DMS153 (cell line): Measurements from ENCODE around the gene CFAP43.

Experiments used
- DNase-seq: peaks from one replicate; lab custom pipeline; 2025; lab: John Stamatoyannopoulos, UW

Gene CFAP43

GRCh38 chr10:104231784-104232612 is at the start of gene CFAP43:
Gene CFAP43 (minus strand): TSS chr10:104232364. CDS start chr10:104232246, 118 bp downstream.
- peak; percentile 92 for DNase-seq

GRCh38 chr10:104281694-104282093 is 49.5 kb upstream of the CFAP43 start:
- DNase-seq: no peak

GRCh38 chr10:104279550-104280259 is 47.5 kb upstream of the CFAP43 start:
- no peak for DNase-seq

GRCh38 chr10:104277785-104278184 is 45.6 kb upstream of the CFAP43 start:
- DNase-seq: peak; percentile 76

GRCh38 chr10:104276192-104276591 is 44.0 kb upstream of the CFAP43 start:
- no peak for DNase-seq

GRCh38 chr10:104274762-104275721 is 42.9 kb upstream of the CFAP43 start:
- no peak for DNase-seq

- DNase-seq: no peak
Observed at GRCh38 chr10:104273899-104274575, 41.9 kb upstream of the CFAP43 start.

- DNase-seq: no peak
Observed at GRCh38 chr10:104273286-104273685, 41.1 kb upstream of the CFAP43 start.

- peak; percentile 97 for DNase-seq
Observed at GRCh38 chr10:104268713-104269645, 36.8 kb upstream of the CFAP43 start, which contains the start of gene GSTO2. Gene GSTO2 (plus strand): TSS chr10:104269184. CDS start chr10:104274916, 5,732 bp downstream.

GRCh38 chr10:104268405-104268712 is 36.2 kb upstream of the CFAP43 start:
- no peak for DNase-seq

- DNase-seq: no peak
Observed at GRCh38 chr10:104267721-104268404, 35.7 kb upstream of the CFAP43 start.

GRCh38 chr10:104264783-104265182 is 32.6 kb upstream of the CFAP43 start:
- DNase-seq: no peak

- no peak for DNase-seq
Observed at GRCh38 chr10:104262055-104262454, 29.9 kb upstream of the CFAP43 start.

GRCh38 chr10:104260775-104261115 is 28.6 kb upstream of the CFAP43 start:
- DNase-seq: no peak

GRCh38 chr10:104259999-104260774 is 28.0 kb upstream of the CFAP43 start:
- DNase-seq: no peak

- DNase-seq: no peak
Observed at GRCh38 chr10:104259456-104259855, 27.3 kb upstream of the CFAP43 start.

GRCh38 chr10:104258209-104258608 is 26.0 kb upstream of the CFAP43 start:
- no peak for DNase-seq

- DNase-seq: no peak
Observed at GRCh38 chr10:104257235-104257634, 25.1 kb upstream of the CFAP43 start.

- DNase-seq: no peak
Observed at GRCh38 chr10:104256335-104256961, 24.3 kb upstream of the CFAP43 start.
